NCI-H226 (cell line): ENCODE data around the gene CXCL14.

Source experiments
- DNase-seq: peaks from one replicate; pipeline ENCODE4 v3.0.0-alpha.2; 2015

CXCL14 gene

DNA sequence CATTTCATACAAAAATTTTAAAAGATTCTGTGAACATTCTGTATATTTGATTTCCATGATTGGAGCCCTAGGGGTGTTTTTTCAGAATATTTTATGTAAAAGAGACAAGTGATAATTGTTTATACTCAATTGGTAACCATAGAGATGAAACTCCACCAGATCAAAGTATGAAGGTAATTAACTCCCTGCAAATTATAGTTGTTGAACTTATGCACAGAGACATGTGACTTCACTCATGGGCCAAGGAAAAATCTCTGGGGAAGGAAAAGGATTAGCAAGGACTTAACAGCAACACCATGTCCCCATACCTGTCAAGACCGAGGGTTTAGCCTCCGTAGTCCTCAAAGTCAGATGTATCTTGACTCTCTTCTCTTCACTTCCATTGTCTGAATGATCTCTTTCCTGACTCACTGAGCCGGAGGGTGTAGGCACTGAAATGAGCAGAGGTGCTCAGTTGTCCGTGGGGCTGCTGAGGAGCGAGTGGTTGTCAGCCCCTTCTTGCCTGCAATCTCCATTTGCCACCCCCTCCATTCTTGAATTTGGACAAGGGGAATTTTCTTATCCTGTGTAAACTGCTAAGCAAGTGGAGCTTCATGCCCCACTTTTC is 17.5 kb upstream of the CXCL14 start:
- no peak for DNase-seq

DNA sequence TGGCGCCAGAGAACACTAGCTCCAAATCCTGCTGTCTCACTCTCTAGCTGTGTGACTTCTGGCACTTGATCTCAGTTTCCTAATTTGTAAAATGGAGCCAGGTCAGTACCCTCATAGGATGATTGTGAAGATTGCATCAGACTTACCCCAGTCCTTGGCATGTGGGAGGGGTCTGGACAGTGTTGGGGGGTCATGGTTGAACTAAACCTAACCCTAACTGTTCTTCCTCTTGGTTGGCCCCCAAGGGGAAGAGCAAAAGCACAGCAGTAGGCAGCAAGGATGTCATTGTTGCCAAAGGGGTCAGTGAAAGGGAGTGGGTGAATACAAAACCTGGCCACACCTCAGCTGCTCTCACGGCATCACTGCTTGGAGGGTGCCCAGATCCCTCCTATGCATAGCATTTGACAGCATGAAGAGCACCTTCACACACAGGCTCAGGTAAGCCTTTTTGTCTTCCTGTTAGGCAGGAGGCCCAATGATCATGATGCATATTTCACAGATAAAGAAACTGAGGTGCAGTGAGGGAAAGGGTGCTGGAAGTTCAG is 15.7 kb upstream of the CXCL14 start:
- no peak for DNase-seq

DNA sequence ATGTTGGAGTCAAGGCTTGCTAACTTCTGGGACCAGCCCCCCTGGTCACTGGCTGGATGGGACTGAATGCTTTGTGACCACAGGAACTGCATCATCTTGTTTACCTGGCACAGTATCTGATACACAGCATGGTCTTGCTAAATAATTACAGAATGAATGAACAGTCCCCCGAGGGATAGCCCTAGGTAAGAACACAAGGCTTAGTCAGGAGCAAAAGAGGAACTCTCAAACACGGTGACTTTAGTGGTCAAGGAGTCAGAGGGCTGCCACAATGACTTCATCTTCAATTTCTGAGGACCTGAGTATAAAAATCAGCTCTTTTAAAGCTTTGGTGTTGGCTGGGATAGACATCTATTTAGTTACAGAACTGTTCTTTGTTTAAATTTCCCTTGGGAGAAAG is 15.1 kb upstream of the CXCL14 start:
- no peak for DNase-seq

DNA sequence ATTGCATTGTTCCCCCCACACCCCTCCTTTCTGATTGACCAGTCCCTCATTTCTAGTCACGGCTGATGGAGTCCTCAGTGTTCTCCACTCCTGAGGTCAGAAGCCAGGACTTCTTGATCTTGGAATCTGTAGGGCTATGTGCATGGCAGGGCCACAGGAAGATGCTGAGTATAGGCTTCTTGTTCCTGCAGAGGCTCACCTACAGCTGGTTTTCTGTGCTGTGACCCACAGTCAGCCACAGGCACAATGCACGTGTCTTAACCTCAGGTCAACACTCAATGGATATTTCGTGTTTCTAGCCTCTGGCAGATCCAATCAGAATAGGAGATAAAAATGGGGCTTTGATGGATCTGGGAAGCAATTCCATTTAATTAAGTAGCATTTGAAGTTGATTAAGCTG is 14.3 kb upstream of the CXCL14 start:
- DNase-seq: no peak

DNA sequence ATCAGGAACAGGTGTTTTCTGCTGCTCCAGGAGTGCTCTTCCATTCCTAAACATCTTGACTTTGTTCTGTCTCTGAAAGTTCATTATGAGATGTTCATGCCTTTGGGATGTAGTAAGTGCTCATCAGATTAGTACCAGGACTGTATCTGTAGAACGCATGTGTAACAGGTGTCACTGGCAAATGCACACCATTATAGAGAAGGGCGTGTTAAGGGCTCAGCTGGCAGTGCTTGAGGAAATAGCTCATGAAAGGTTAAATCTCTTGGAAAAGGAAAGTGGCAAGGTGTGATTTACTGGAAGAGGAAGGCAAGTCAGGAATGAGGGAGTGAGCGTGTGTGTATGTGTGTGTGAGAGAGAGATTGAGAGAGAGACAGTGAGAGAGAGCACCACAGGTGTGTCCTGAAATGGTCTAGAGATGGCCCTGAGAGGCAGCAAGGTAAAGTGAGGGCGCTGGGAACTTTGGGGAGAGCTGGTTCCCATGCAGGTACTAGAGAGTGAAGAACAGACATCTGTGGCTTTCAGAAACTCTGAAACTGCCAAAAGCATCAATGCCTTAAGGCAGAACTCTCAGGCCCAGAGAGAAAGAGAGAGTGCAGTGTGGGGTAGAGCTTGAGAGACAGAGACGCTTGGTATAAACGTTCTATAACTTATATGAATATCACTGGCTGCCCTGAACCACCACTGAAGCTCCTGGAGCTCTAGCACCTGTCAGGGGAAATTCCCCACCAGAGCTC is 13.7 kb upstream of the CXCL14 start:
- DNase-seq: no peak

DNA sequence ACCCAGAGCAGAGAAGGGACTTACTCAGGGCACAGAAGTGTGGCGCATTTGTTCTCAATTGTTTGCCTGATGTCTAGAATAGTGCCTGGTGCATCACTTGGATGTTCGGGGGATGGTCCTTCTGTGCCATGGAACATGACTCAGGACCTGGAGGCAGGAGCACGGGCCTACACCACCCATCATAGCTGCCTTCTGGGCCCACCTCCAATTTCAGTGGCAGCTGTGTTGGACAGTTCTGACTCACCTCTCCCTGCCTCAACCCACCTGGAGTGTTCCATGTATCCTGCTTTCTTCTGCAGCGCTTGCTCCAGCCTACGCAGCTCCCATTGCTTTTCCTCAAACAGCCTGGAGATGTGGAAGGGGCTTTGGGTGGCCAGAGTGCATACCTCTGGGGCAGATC is 12.5 kb upstream of the CXCL14 start:
- DNase-seq: no peak

DNA sequence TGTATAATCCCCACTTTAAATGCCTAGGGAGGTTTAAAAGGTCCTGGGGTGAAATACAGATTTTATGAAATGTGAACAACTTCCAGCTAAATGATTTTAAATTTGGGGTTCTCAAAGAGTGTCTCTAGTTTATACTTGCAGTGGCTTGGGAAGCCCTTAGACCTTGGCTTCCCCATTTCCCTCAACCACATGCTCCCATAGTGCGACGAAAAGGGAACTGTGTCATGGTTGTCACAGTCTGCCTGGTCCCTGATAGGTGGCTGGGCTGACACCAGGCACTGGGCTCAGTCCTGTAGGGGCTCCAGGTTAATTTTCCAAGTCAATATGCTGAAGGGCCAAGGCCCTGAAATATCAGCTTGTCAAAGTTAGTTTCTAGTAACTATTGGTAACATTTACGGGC is 10.4 kb upstream of the CXCL14 start:
- no peak for DNase-seq

DNA sequence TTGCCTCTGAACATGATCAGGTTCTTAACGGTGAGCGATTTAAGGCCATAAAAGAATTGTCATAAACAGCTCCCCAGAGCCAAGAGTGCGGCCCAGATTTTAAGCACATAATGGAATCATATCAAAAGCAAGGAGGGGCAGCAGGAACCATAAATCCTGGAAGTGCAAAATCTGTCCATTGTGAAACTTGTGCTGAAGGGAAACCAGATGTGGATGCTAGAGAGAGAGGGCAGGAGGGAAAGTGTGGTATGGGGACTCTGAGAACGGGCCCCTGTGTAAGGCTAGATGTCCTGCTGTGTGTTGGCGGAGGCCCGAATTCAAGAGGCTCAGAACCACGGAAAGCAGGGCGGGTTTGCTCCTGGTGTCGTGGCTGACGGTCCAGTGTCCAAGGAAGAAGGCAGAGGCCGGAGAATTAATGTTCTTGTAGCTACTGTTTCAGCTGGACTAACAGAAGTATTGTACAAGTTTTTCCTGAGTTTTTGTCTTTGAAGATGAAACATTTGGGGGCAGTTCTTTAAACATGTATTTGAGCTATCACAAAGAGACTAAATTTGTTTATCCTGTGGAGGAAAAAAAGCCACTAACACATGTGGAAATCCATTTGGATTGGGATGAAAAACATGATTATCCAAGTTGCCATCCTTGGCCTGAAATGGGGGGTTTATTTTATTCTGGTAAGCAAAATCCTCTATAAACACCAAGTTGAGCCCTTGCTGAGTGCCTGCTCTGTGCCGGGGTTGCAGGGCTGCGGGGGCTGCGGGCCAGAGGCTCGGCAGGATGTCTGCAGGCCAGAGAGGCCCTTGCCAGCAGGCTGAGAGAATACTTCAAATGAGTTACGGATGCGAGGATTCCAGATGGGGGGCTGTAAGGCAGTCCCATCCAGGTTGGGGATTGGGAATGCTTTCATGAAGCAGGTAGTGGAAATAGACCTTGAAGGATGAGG is 9.2 kb upstream of the CXCL14 start:
- no peak for DNase-seq

DNA sequence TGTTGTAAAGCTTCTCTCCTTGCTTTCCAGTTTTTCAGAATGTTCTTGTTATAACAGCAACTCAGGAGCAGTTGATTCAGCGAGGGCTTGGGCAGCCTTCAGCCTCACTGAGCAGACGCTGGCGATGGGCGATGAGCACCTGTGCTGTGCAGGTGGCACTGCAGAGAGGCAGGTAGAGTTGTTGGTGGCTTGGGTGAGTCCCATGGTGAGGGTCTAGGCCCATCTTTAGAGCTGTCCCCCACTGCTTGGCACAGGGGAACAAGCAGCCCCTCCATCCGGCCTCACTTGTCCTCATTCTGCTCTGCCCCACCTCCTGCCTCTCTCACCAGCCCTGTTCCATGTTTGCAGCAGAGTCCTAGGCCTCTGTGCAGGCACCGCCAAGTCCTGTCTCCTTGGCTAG is 6.1 kb upstream of the CXCL14 start:
- DNase-seq: no peak

DNA sequence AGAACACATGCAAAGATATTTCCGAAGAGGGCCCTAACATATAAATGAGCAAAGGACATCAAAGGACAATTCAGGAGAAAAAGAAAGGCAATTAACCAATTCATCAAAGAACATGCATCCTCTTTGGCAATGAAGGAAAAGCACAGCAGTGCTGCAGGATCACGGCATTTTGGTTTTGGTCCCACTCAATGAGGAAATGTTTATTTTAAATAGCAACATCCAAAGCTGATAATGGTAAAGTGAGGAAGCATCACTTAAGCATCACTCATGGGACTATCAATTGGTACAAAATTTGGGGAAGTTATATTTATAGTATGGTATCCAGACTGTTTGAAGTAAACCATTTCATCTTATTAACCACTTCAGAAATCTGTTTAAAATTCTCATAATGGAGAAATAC is 5.5 kb upstream of the CXCL14 start:
- no peak for DNase-seq

DNA sequence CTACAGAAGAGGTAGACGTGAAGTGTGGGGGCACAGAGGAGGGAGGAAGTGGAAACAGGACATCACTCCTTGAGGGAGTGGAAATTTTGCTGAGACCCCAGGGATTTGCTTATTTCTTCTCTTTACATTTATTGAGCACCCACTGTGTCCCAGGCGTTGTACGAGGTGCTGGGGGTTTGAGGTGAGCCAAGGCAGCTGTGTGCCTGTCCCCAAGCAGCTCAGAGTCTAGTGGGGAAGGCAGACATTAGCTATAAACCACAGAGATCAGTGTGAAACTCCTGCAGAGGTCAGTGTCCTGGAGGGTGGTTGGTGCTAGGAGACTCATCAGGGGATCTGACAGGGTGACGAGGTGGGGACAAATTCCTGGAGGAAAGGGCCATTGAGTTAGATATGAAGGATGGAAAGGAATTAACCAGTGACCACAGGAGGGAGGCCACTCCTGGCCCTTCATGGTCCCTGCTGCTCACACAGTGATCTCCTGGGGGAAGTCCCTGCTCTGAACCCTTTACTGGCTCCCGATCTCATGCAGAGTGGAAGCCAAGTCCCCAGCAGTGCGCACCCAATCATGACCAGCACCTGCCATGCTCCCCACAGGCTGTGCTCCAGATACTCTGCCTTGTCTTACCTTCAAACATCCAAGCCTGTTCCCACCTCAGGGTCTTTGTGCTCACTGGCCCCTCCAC is 3.4 kb upstream of the CXCL14 start:
- DNase-seq: no peak

DNA sequence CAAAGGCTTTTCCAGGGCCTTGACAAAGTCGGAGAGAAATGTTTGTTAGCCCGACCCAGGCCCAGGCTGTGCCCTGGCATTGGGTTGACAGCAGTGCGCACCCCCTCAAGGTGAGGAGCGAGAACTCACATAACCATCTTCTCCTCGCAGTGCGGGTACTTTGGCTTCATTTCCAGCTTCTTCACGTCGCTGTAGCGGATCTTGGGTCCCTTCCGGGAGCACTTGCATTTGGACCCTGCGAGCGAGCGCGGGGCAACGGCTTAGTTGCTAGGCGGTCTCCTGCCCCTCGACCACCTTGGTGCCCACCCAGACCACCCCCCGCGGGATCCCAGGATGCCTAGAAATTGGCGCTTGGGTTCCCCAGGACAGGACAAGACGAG is 496 bp downstream of the CXCL14 start:
- no peak for DNase-seq

DNA sequence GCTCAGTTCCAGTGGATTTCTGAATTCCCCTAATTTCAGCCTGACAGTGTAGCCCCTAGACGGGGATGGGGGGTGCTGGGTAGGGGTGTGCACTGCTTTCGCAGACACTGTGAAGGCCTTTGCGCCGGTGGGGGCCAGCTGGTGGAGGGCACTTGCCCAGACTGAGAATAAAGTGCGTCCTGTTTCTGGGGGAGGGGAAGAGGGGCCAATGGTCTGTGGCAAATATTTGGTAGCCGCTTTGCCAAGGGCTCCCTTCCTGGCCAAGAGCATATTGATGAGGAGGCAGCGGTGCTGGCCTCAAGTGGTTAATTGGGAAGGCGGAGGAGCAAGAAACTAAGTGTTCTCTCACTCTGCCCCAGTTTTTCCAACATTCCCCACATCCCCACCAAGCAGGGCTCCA is 1.4 kb downstream of the CXCL14 start:
- no peak for DNase-seq

DNA sequence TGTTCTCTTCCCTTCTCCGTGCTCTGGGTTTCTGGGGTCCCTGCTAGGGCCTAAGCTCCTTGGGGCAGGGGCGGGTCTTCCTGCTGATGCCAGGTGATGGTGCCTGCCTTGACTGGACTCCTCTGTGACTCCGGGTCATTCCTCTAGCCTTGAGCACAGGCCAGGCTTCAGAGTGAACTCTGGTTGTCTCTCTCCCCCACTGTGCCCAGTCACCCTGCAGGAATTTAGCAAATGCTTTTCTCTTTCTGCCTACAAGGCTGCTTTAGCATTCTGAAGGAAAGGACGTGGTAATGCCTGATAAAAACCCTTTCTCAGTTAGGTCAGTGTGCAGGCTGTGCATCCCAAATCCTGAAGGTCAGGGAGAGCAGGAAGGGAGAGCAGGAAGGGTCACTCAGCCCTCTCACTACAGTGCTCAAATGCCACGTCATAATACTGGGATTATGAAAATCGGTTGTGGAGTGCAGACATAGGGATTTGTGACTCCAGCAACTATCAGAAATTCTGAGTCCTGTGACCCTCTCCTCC is 2.7 kb downstream of the CXCL14 start:
- peak; percentile 59 for DNase-seq

DNA sequence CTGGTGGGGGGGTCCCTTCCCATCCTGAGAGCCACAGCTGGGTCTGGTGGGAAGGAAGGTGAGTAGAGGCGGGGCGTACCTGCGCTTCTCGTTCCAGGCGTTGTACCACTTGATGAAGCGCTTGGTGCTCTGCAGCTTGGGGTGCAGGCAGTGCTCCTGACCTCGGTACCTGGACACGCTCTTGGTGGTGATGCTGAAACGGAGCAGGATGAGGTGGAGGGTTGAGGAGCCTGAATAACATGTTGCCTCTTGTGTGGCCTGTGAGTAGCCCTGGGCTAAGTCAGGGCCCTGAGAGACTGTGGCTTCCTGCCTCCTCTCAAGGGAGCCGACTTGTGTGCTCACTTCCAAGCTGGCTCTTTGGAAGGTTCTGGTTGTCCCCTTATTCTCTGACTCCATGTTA is 4.3 kb downstream of the CXCL14 start:
- no peak for DNase-seq

DNA sequence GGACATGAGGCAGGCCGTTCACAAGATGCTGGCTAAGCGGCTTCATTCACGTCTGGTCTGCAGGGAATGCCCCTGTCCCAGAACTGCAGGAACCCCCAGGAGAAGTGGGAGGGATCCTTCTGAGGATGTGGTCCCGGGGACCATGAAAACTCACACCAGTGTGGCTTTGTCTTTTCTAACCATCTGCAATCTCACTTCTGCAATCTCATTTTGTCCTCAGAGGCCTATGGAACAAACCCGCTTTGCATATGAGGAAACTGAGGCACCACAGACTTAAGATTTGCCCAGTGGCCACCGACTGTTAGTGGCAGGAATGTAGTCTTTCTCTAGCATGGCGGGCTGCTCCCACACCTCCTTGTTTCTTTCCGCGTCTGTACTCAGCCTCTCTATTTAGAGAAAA is 6.9 kb downstream of the CXCL14 start:
- no peak for DNase-seq

DNA sequence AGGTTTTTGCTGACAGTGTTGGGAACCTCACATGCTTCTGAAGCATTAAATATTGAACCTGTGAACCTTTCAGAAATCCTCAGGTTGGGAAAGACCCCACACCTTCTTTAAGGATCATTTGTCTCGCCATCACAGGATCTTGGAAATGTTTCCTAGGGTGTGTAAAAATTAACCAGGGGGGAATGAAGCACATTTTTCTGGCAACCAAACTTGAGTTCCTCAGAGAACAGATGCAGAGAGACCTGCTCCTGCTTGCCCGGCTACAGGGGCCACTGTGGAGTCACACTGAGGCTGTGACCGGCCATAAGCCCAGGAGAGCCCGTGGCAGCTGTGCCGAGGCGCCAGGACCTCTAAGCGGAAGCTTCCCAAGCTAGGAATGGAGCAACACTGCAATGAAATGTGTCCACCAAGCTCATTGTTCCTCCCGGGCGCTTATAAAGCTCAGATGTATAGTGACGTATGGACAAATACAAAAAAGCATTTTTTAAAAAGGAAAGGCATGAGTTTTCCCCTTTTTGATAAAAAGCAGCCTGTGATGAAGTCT is 7.7 kb downstream of the CXCL14 start:
- no peak for DNase-seq

DNA sequence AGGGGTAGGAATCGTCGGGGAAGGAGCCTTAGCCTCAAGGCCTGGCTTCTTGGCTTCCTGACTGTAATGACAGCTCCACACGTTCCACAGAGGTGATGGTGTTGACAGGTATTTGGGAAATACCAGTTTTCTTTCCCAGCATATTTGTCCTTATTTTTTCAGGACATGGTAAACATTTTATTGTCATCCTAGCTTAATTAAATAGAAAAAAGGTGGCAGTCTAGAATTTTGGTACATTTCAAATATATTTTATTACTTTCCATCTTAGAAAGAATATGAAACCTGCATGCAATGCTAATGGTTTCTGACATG is 8.4 kb downstream of the CXCL14 start:
- DNase-seq: no peak

DNA sequence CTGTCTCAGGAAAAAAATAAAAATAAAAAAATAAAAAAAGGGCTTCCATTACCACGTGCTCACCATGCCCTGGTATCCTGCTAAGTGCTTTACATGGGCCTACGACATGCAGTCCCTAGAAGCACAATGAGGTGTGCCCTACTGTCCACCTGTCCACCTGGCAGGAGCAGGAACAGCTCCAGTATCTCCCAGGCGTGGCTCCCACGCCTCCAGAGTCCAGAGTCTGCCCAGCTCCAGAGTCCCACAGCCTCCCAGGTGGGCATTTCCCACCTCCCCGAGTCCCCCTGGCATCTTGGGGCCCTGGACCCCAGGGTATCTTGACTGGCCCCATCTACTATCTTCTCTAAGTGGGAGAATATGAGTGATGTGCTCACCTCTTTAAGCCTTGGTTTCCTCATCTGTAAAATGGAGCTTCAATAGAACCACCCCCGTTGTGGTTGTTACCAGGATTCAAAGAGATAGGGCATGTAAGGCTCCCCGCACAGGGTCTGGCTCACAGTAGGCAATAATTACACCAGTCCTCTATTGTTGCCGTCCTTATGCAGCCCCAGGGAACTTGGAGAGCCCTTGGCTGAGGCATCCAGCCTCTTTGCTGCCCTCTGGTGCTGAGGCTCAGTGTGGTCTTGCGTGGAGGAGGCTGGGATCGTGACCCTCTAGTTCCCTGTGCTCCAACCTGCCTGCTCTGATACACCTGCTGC is 8.9 kb downstream of the CXCL14 start:
- peak; percentile 43 for DNase-seq

DNA sequence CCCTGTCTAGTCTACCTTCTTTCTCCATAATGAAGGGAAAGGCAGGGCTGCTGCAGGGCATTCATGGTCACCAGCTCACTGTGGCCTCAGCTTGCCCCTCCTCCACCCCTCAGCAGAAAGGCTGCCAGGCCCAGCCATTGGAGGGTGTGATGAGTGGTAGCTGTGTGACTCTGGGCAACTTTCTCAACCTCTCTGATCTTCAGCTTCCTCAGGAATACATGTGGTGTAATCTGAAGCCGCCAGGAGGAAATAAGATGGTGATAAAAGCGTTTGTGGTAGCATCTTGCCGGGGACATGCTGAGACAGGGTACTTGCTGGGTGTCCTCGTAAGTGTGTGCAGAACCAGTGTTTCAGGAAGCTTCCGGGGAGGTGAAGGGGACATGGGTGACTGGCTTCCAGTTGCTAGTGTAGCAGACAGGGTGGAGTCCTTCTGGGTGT is 9.8 kb downstream of the CXCL14 start:
- no peak for DNase-seq

DNA sequence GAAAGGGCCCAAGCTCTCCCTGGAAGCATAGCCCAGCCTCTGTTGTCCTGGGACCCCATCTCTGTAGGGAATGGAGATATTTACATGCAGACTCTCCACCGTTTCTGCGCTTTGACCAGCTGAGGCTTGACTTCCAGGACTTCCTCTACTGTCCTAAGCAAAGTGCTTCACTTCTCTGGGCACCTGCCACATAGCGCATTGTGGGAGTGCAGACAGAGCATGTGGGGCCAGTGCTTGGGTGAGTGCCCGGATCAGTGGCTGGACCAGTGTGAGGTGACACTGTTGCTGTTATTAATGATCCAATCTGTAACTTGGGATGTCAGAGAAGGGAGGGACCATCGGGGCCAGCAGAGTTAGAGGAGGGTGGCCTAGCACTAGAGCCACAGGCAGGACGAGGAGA is 10.5 kb downstream of the CXCL14 start:
- DNase-seq: no peak

DNA sequence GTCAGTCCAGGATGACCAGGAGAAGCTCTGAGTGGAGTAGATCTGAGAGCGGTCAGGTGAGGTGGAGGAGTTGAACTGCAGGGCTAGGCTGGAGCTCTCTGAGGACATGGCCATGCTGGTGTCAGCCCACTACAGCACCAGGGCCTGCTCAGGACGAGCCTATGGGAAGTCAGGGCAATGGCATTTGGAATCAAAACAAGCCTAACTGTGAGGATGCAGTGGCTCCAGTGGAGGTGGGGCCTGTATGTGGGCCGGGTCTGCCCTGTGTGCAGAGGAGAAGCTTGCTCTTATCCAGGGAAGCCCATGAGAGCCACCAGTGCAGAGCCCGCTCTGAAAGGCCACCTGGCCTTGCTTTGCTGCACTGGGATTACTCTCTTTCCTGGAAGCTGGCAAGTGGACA is 11.1 kb downstream of the CXCL14 start:
- DNase-seq: no peak
